ENCODE measurements around the gene MINAR2. TPM values are rescaled to one million over a fixed set of nuclear protein-coding genes. Genes with fewer than 3 reads are reported as not detected.

MINAR2 gene
- polyA plus RNA-seq, 2 donors, result not detected

GRCh38 chr5:129770024-129770820 is 22.3 kb downstream of the MINAR2 start:
- H3K36me3 ChIP-seq (ENCODE audit: control insufficient read depth in 2 of 2, insufficient read depth in 2 of 2, low read length in 1 of 2), result no peaks in the 10 kb centered on the region
- no peak overlapping the region for H3K27ac ChIP-seq (ENCODE audit: low read depth in 2 of 2, low read length in 1 of 2)
- H3K4me3 ChIP-seq (ENCODE audit: low read depth in 1 of 2, low read length in 2 of 2), result no peak overlapping the region
- H3K27me3 ChIP-seq (ENCODE audit: control insufficient read depth in 1 of 2, insufficient read depth in 2 of 2, low read length in 2 of 2), result no peaks in the 10 kb centered on the region
- WGBS, 2 donors, result 59 to 69% methylated on average over 5 of the region's 5 CpGs
- H3K9me3 ChIP-seq (ENCODE audit: control insufficient read depth in 2 of 2, insufficient read depth in 1 of 2, low read depth in 1 of 2, low read length in 1 of 2), result no peaks in the 10 kb centered on the region
- no peaks in the 10 kb centered on the region for H3K4me1 ChIP-seq (ENCODE audit: control insufficient read depth in 2 of 2, insufficient read depth in 2 of 2, low read length in 1 of 2)

DNA sequence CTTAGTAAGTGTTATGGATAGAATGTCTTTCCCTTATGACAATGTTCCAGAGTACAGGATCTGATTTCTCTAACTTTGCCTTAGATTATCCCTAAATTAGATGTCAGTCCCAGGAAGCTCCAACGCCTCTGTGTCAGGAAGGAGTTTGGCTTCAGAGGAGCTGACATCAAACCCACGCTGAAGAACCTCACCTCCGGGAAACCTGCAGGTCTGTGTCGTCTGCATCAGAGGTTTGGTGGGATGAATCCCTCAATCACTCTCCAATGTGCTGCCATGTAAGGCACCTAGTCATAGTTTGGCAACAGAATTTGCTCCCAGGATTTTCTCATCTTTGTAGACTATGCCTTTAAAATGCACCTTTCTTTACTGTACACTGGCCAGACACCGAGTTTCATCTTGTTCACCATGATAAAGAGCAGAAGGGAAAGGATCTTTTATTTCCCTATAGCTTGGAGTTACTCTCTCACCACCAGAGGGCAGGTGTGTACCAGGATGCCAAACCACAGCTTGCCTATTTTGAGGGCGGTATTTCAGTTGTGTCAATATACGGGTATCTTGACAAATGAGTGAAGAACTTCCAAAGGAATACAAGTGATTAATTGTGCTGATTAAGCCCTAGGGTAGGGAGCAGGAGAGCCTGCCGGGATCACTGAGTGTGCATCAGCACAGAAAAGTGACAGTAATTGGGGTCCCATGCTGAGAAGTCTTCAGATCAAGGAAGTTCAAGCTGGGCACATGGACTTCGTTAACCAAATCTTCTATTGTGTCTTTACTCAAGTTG is 23.4 kb downstream of the MINAR2 start:
- H3K36me3 ChIP-seq (ENCODE audit: control insufficient read depth in 2 of 2, insufficient read depth in 2 of 2, low read length in 1 of 2), result no peaks in the 10 kb centered on the region
- no peaks in the 10 kb centered on the region for H3K27me3 ChIP-seq (ENCODE audit: control insufficient read depth in 1 of 2, insufficient read depth in 2 of 2, low read length in 2 of 2)
- WGBS, 2 donors, result 43 to 46% methylated on average over 9 of the region's 9 CpGs
- no peaks in the 10 kb centered on the region for H3K9me3 ChIP-seq (ENCODE audit: control insufficient read depth in 2 of 2, insufficient read depth in 1 of 2, low read depth in 1 of 2, low read length in 1 of 2)
- H3K4me1 ChIP-seq (ENCODE audit: control insufficient read depth in 2 of 2, insufficient read depth in 2 of 2, low read length in 1 of 2), result no peaks in the 10 kb centered on the region
- no peak overlapping the region for H3K27ac ChIP-seq (ENCODE audit: low read depth in 2 of 2, low read length in 1 of 2)
- no peak overlapping the region for H3K4me3 ChIP-seq (ENCODE audit: low read depth in 1 of 2, low read length in 2 of 2)

DNA sequence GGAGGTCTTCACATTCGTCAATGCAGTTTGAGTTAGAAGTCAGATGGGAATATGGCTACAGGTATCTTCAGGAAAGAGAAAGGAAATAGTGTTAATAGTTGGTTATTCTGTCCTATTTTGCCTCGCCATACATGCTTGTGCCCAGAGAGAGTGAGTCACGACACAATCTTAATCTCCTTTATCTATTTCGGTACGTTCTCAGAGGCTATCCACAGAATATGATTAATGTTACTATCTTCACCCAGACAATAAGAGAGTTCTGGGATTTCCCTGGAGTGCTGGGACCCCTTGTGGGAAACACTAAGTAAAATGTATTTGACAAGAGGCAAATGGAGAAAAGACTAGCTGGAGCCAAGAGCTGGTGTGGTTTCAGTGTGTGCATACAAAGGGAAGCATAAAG is 25.5 kb downstream of the MINAR2 start:
- Histone ChIP-seq H3K4me1 (ENCODE audit: control insufficient read depth in 2 of 2, insufficient read depth in 2 of 2, low read length in 1 of 2) (no peaks in the 10 kb centered on the region), H3K27me3 (ENCODE audit: control insufficient read depth in 1 of 2, insufficient read depth in 2 of 2, low read length in 2 of 2) (no peaks in the 10 kb centered on the region), H3K36me3 (ENCODE audit: control insufficient read depth in 2 of 2, insufficient read depth in 2 of 2, low read length in 1 of 2) (no peaks in the 10 kb centered on the region), H3K27ac (ENCODE audit: low read depth in 2 of 2, low read length in 1 of 2) (no peak overlapping the region), H3K9me3 (ENCODE audit: control insufficient read depth in 2 of 2, insufficient read depth in 1 of 2, low read depth in 1 of 2, low read length in 1 of 2) (no peaks in the 10 kb centered on the region), H3K4me3 (ENCODE audit: low read depth in 1 of 2, low read length in 2 of 2) (no peak overlapping the region)
- 71 to 72% methylated on average over 5 of the region's 5 CpGs for WGBS, 2 donors

GRCh38 chr5:129781594-129781993 is 33.7 kb downstream of the MINAR2 start:
- H3K27me3 ChIP-seq (ENCODE audit: control insufficient read depth in 1 of 2, insufficient read depth in 2 of 2, low read length in 2 of 2), result no peaks in the 10 kb centered on the region
- 39 to 65% methylated on average over 2 of the region's 2 CpGs for WGBS, 2 donors
- no peak overlapping the region for H3K4me3 ChIP-seq (ENCODE audit: low read depth in 1 of 2, low read length in 2 of 2)
- no peaks in the 10 kb centered on the region for H3K9me3 ChIP-seq (ENCODE audit: control insufficient read depth in 2 of 2, insufficient read depth in 1 of 2, low read depth in 1 of 2, low read length in 1 of 2)
- H3K36me3 ChIP-seq (ENCODE audit: control insufficient read depth in 2 of 2, insufficient read depth in 2 of 2, low read length in 1 of 2), result no peaks in the 10 kb centered on the region
- H3K27ac ChIP-seq (ENCODE audit: low read depth in 2 of 2, low read length in 1 of 2), result no peak overlapping the region
- H3K4me1 ChIP-seq (ENCODE audit: control insufficient read depth in 2 of 2, insufficient read depth in 2 of 2, low read length in 1 of 2), result no peaks in the 10 kb centered on the region

DNA sequence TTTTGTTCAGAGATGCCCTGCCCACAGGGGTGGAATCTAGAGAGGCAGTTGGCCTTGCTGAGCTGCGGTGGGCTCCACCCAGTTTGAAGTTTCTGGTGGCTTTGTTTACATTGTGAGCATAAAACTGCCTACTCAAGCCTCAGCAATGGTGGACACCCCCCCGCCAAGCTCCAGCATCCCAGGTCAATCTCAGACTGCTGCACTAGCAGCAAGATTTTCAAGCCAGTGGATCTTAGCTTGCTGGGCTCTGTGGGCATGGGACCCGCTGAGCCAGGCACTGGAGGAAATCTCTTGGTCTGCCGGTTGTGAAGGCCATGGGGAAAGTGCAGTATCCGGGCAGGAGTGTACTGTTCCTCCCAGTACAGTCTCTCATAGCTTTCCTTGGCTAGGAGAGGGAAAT is 55.5 kb downstream of the MINAR2 start:
- Histone ChIP-seq H3K9me3 (ENCODE audit: control insufficient read depth in 2 of 2, insufficient read depth in 1 of 2, low read depth in 1 of 2, low read length in 1 of 2) (peaks cover 0 to 3% of the 10 kb centered on the region in 2 donors), H3K36me3 (ENCODE audit: control insufficient read depth in 2 of 2, insufficient read depth in 2 of 2, low read length in 1 of 2) (no peaks in the 10 kb centered on the region), H3K27me3 (ENCODE audit: control insufficient read depth in 1 of 2, insufficient read depth in 2 of 2, low read length in 2 of 2) (no peaks in the 10 kb centered on the region), H3K4me3 (ENCODE audit: low read depth in 1 of 2, low read length in 2 of 2) (no peak overlapping the region), H3K27ac (ENCODE audit: low read depth in 2 of 2, low read length in 1 of 2) (no peak overlapping the region), H3K4me1 (ENCODE audit: control insufficient read depth in 2 of 2, insufficient read depth in 2 of 2, low read length in 1 of 2) (no peaks in the 10 kb centered on the region)
- WGBS, 2 donors, result 77 to 82% methylated on average over 5 of the region's 5 CpGs

DNA sequence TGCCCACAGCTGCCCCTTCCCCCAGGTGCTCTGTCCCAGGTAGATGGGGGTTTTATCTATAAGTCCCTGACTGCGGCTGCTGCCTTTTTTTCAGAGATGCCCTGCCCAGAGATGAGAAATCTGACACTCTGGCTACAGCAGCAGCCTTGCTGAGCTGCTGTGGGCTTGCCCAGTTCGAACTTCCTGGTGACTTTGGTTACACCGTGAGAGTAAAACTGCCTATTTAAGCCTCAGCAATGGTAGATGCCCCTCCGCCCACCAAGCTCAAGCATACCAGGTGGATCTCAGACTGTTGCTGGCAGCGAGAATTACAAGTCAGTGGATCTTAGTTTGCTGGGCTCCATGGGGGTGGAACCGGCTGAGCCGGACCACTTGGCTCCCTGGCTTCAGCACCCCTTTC is 56.8 kb downstream of the MINAR2 start:
- WGBS, 2 donors, result 50 to 52% methylated on average over 7 of the region's 7 CpGs
- H3K9me3 ChIP-seq (ENCODE audit: control insufficient read depth in 2 of 2, insufficient read depth in 1 of 2, low read depth in 1 of 2, low read length in 1 of 2), result peaks cover 0 to 3% of the 10 kb centered on the region in 2 donors

DNA sequence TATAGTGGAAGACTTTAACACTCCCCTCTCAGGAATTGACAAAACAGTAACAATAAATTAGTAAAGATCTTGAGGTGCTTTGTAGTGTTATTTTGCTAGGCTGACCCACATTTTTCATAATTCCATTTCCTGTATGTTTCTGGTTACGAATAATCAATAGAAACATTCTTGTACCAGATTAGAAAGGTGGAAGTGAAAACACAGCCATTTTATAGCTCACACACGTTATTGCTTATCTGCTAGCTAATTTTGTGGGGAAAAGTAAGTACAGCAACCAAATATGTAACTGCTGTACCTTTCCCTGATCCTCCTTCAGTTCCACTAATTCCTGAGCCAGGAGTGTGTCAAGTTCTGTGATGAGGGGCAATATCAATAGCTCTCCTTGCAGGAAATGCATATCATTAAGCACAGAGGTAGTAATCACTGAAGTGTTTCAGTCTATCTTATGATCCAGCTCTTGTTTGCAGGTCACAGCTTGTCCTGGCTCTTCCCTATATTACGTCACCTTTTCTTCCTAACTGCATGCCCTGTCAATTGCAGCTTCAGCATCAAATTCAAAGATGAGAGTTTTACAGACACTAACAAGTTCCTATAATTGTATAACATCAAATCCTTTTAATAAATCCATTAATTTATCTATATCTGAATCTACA is 59.4 kb downstream of the MINAR2 start:
- H3K9me3 ChIP-seq (ENCODE audit: control insufficient read depth in 2 of 2, insufficient read depth in 1 of 2, low read depth in 1 of 2, low read length in 1 of 2), result peaks cover 0 to 3% of the 10 kb centered on the region in 2 donors
- no peak overlapping the region for H3K27ac ChIP-seq (ENCODE audit: low read depth in 2 of 2, low read length in 1 of 2)
- no peaks in the 10 kb centered on the region for H3K36me3 ChIP-seq (ENCODE audit: control insufficient read depth in 2 of 2, insufficient read depth in 2 of 2, low read length in 1 of 2)
- 44 to 45% methylated on average over 3 of the region's 3 CpGs for WGBS, 2 donors
- no peaks in the 10 kb centered on the region for H3K4me1 ChIP-seq (ENCODE audit: control insufficient read depth in 2 of 2, insufficient read depth in 2 of 2, low read length in 1 of 2)
- H3K4me3 ChIP-seq (ENCODE audit: low read depth in 1 of 2, low read length in 2 of 2), result no peak overlapping the region
- no peaks in the 10 kb centered on the region for H3K27me3 ChIP-seq (ENCODE audit: control insufficient read depth in 1 of 2, insufficient read depth in 2 of 2, low read length in 2 of 2)

More for the DNA sequence above, 56.8 kb downstream of the MINAR2 start:
- Histone ChIP-seq H3K4me3 (ENCODE audit: low read depth in 1 of 2, low read length in 2 of 2) (no peak overlapping the region), H3K36me3 (ENCODE audit: control insufficient read depth in 2 of 2, insufficient read depth in 2 of 2, low read length in 1 of 2) (no peaks in the 10 kb centered on the region), H3K27me3 (ENCODE audit: control insufficient read depth in 1 of 2, insufficient read depth in 2 of 2, low read length in 2 of 2) (no peaks in the 10 kb centered on the region), H3K4me1 (ENCODE audit: control insufficient read depth in 2 of 2, insufficient read depth in 2 of 2, low read length in 1 of 2) (no peaks in the 10 kb centered on the region), H3K27ac (ENCODE audit: low read depth in 2 of 2, low read length in 1 of 2) (no peak overlapping the region)

Other genes with a start within 250 kb of the MINAR2 start
- gene CHSY3, start 156.4 kb downstream of the MINAR2 start, polyA plus RNA-seq, result under 1 TPM; 0.02 to 0.14 TPM